Measurements from ENCODE around the gene PTGFRN. TPM values are rescaled to one million over a fixed set of nuclear protein-coding genes. Genes with fewer than 3 reads are reported as not detected.
A peak's percentile ranks its signal among the peaks of the same experiment; 100 is the strongest.

The PTGFRN gene
- total and polyA plus RNA-seq, 2 of the 13 experiments (the other 11 are each of a cell fraction or from before 2014, with no cell fraction given), result 3.3 to 11.3 TPM

GRCh38 chr1:116921301-116921885 lies 11.7 kb downstream of the PTGFRN start (continued):
- TF ChIP-seq, protein P1, sequence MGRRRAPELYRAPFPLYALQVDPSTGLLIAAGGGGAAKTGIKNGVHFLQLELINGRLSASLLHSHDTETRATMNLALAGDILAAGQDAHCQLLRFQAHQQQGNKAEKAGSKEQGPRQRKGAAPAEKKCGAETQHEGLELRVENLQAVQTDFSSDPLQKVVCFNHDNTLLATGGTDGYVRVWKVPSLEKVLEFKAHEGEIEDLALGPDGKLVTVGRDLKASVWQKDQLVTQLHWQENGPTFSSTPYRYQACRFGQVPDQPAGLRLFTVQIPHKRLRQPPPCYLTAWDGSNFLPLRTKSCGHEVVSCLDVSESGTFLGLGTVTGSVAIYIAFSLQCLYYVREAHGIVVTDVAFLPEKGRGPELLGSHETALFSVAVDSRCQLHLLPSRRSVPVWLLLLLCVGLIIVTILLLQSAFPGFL (CRISPR knock-in tag; IDR thresholded peaks at IDR 0.05), result no peak
- TF ChIP-seq, protein P2, sequence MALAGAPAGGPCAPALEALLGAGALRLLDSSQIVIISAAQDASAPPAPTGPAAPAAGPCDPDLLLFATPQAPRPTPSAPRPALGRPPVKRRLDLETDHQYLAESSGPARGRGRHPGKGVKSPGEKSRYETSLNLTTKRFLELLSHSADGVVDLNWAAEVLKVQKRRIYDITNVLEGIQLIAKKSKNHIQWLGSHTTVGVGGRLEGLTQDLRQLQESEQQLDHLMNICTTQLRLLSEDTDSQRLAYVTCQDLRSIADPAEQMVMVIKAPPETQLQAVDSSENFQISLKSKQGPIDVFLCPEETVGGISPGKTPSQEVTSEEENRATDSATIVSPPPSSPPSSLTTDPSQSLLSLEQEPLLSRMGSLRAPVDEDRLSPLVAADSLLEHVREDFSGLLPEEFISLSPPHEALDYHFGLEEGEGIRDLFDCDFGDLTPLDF (CRISPR knock-in tag; IDR thresholded peaks at IDR 0.05), result no peak
- TF ChIP-seq ZNF446 (CRISPR knock-in tag; IDR thresholded peaks at IDR 0.05), result no peak
- TF ChIP-seq ZSCAN22 (CRISPR knock-in tag; IDR thresholded peaks at IDR 0.05), result no peak
- peak; percentile 96; the same call in 1 of the 2 replicates for TF ChIP-seq EHMT2 (IDR thresholded peaks at IDR 0.05; ENCODE audit: borderline replicate concordance, low read depth, low read length)
- no peak for TF ChIP-seq HDAC2 (CRISPR knock-in tag; IDR thresholded peaks at IDR 0.05)
- 0 out of 2 replicates have a peak, but pooled peaks have one; percentile 12 for TF ChIP-seq RARA (CRISPR knock-in tag; IDR thresholded peaks at IDR 0.05)
- TF ChIP-seq RXRB (CRISPR knock-in tag; IDR thresholded peaks at IDR 0.05; ENCODE audit: borderline replicate concordance), result peak; percentile 51; the same call in 1 of the 2 replicates
- TF ChIP-seq ELF3 (CRISPR knock-in tag; IDR thresholded peaks at IDR 0.05), result peak; percentile 75
- peak; percentile 60 for TF ChIP-seq FOXA3 (CRISPR knock-in tag; IDR thresholded peaks at IDR 0.05)
- TF ChIP-seq ZNF644 (CRISPR knock-in tag; IDR thresholded peaks at IDR 0.05; ENCODE audit: low read depth), result peak; percentile 100
- 0 out of 2 replicates have a peak, but pooled peaks have one; percentile 48 for TF ChIP-seq CHD4 (IDR thresholded peaks at IDR 0.05; ENCODE audit: borderline replicate concordance, low read length)
- TF ChIP-seq ARNT (IDR thresholded peaks at IDR 0.05), result no peak
- TF ChIP-seq ZNF614 (CRISPR knock-in tag; IDR thresholded peaks at IDR 0.05; ENCODE audit: borderline replicate concordance), result 0 out of 2 replicates have a peak, but pooled peaks have one; percentile 15
- peak; percentile 72; the same call in 1 of the 2 replicates for TF ChIP-seq GATAD2A (CRISPR knock-in tag; IDR thresholded peaks at IDR 0.05)
- TF ChIP-seq, protein P3, sequence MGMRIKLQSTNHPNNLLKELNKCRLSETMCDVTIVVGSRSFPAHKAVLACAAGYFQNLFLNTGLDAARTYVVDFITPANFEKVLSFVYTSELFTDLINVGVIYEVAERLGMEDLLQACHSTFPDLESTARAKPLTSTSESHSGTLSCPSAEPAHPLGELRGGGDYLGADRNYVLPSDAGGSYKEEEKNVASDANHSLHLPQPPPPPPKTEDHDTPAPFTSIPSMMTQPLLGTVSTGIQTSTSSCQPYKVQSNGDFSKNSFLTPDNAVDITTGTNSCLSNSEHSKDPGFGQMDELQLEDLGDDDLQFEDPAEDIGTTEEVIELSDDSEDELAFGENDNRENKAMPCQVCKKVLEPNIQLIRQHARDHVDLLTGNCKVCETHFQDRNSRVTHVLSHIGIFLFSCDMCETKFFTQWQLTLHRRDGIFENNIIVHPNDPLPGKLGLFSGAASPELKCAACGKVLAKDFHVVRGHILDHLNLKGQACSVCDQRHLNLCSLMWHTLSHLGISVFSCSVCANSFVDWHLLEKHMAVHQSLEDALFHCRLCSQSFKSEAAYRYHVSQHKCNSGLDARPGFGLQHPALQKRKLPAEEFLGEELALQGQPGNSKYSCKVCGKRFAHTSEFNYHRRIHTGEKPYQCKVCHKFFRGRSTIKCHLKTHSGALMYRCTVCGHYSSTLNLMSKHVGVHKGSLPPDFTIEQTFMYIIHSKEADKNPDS (CRISPR knock-in tag; IDR thresholded peaks at IDR 0.05), result peak; percentile 79; the same call in 1 of the 2 replicates
- peak; percentile 18; the same call in 1 of the 2 replicates for TF ChIP-seq HOMEZ (CRISPR knock-in tag; IDR thresholded peaks at IDR 0.05; ENCODE audit: low read depth)
- TF ChIP-seq HOXA3 (CRISPR knock-in tag; IDR thresholded peaks at IDR 0.05), result no peak
- no peak for TF ChIP-seq ZNF501 (CRISPR knock-in tag; IDR thresholded peaks at IDR 0.05)
- peak; percentile 87 for TF ChIP-seq HNF4A (CRISPR knock-in tag; IDR thresholded peaks at IDR 0.05)
- TF ChIP-seq, protein P4, sequence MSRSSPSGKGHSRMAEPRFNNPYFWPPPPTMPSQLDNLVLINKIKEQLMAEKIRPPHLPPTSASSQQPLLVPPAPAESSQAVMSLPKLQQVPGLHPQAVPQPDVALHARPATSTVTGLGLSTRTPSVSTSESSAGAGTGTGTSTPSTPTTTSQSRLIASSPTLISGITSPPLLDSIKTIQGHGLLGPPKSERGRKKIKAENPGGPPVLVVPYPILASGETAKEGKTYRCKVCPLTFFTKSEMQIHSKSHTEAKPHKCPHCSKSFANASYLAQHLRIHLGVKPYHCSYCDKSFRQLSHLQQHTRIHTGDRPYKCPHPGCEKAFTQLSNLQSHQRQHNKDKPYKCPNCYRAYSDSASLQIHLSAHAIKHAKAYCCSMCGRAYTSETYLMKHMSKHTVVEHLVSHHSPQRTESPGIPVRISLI (CRISPR knock-in tag; IDR thresholded peaks at IDR 0.05; ENCODE audit: borderline replicate concordance), result peak; percentile 89
- no peak for TF ChIP-seq MAFF (IDR thresholded peaks at IDR 0.05; ENCODE audit: low read depth, low read length)
- no peak for TF ChIP-seq GTF3A (CRISPR knock-in tag; conservative IDR thresholded peaks at IDR 0.05)

Data from HepG2 (cell line).